T-helper 1 cell (primary cell): ENCODE measurements around the gene RNASE7.

ENCODE experiments used
- DNase-seq, 5 donors: peaks; one replicate each; pipeline ENCODE4 v3.0.0-alpha.2; 2012 to 2020

RNASE7 gene

DNA sequence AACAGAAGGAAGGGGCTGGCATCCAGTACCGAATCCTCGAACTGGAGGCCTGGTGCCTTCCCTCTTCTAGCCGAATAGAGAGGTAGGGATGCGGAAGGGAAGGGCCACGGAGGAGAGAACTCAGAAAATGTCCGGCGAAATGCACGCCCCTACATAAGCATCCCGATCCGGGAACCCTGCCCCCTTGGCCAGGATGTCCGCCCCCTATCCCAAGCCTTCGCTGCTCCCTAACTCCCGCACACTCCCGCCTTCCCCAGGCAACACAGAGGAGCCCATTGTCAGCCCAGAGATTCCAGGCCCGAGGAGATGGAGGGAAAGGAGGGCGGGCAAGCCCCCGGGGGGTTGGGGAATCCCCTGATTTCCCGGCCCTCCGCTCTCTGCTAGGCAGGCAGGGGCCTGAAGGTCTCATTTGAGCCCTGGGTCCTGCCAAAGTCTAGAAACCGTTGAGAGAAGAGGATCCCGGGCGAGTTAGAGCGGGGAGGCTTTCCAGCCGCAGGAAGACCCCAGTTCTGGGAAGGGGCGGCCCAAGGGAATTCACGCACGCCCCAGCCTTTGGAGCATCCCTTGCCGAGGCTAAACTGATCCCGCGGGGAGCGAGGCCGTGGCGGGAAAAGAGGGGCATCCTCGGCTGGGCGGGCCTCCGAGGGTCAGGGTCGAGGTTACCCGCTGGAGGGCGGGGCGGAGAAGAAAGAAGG lies 27.4 kb downstream of the RNASE7 start:
- peak in 1 of 5 donors; percentile 23 for DNase-seq

DNA sequence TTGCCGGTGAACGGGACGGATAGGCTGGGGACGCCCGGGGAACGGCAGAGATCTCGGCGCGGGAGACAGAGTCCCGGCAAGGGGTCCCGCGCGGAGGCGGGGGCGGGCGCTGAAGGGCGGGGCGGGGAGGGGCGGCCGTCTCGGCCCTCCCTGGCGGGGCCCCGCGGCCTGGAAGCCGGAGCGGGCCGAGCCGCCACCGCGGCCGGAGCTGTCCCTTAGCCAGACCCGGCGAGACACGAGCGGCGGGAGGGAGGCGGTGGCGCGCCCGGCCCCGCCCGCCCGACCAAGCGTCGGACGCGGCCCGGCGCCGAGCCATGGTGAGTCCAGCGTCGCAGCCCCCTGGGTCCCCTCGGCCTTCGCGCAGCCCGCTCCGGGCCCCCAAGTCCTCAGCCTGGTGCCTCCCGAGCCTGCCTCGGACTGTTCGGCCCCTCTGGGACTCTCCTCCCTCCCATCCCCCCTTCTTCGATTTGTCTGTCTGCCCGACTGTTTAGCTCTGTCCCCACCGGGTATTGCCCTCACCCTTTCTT lies 28.0 kb downstream of the RNASE7 start, which contains the start of gene ARHGEF40:
Gene ARHGEF40, plus strand, starts transcription at position 222 of the 527 bp plus-strand sequence. Its CDS starts 93 bp downstream, at position 315.
- peak in 1 of 5 donors; percentile 22 for DNase-seq

GRCh38 chr14:21070610-21071224 lies 28.6 kb downstream of the RNASE7 start:
- DNase-seq: no peak

DNA sequence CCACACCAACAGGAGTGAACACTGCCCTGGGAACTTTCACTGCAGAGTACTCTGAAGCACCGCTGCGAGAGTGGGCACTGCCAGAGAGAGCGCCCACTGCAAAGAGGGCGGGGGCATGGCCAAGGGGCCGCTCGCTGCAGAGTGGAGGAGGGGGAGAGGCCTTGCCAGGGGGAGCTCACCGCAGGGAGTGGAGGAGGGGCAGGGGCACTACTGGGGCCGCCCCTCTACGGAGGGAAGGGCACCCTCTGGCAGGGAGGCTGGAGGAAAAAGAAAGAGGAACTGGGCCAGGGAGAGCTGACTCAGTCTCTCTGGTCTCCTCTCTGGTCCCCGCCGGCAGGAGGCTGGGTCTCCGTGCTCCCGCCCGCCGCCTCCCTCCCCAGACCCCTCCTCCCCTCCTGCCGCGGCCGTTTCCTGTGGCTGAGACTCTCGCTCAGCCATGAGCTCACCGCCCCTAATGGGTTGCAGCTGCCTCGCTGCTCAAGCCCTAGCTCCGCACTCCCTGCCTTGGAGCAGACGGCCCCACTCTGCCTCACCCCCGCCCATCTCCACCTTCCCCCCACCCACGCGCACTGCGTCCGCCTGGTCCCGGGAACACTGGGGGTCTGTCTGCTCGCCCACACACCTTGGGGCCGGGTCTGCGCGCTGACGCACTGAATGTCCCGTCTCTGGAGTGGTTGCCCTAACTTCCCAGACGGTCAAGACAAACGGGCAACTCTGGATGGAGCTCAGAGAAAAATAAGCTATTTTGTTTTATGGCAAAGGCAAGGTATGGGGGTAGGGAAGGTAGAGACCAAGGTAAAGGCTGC lies 29.3 kb downstream of the RNASE7 start:
- DNase-seq: peak in 2 of 5 donors; percentile 47

GRCh38 chr14:21072031-21072473 lies 29.9 kb downstream of the RNASE7 start:
- DNase-seq: no peak

- no peak for DNase-seq
Observed at GRCh38 chr14:21072781-21073339, 30.7 kb downstream of the RNASE7 start.

GRCh38 chr14:21073921-21074320 lies 31.8 kb downstream of the RNASE7 start:
- DNase-seq: no peak

DNA sequence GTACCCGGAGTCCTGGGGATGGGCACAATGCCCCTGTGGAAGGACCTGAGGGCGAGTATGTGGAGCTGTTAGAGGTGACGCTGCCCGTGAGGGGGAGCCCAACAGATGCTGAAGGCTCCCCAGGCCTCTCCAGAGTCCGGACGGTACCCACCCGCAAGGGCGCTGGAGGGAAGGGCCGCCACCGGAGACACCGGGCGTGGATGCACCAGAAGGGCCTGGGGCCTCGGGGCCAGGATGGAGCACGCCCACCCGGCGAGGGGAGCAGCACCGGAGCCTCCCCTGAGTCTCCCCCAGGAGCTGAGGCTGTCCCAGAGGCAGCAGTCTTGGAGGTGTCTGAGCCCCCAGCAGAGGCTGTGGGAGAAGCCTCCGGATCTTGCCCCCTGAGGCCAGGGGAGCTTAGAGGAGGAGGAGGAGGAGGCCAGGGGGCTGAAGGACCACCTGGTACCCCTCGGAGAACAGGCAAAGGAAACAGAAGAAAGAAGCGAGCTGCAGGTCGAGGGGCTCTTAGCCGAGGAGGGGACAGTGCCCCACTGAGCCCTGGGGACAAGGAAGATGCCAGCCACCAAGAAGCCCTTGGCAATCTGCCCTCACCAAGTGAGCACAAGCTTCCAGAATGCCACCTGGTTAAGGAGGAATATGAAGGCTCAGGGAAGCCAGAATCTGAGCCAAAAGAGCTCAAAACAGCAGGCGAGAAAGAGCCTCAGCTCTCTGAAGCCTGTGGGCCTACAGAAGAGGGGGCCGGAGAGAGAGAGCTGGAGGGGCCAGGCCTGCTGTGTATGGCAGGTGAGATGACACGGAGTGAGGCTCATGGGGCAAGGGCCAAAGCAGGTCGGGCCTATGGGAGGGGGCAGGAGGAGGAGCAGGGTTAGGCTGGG lies 32.5 kb downstream of the RNASE7 start:
- DNase-seq: no peak

- DNase-seq: no peak
Observed at GRCh38 chr14:21075719-21076437, 33.7 kb downstream of the RNASE7 start.

- DNase-seq: no peak
Observed at GRCh38 chr14:21077672-21078071, 35.5 kb downstream of the RNASE7 start.

DNA sequence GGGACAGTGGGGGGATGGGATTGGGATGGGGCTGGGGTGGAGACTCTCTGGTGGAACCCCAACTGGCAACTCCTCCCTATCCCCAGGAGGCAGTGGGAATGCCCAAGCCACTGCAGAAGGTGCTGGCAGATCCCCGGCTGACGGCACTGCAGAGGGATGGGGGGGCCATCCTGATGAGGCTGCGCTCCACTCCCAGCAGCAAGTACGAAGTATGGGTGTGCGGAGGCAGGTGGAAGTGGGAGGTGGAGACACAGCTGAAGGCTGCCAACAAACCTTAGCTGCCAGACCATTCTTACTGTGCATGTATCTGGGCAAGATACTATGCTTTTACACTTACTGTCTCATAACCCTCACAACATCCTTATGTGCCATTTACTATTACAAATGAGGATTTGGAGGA lies 36.1 kb downstream of the RNASE7 start:
- no peak for DNase-seq

DNA sequence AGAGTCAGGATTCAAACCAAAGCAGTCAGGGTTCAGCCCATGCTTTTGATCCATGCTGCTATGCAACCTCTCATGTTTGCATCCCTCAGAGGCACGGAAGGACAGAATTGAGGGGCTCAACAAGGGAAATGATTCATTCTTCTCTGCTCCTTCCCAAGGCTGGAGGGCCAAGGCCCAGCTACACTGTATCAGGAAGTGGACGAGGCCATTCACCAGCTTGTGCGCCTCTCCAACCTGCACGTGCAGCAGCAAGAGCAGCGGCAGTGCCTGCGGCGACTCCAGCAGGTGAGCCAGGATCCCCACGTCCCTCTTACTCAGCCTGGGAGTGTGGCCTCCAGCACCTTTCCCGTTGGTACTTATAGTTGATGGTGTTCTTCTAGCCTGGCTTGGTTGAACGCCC lies 36.6 kb downstream of the RNASE7 start:
- DNase-seq: no peak

GRCh38 chr14:21081521-21082142 lies 39.5 kb downstream of the RNASE7 start:
- no peak for DNase-seq

- DNase-seq: no peak
Observed at GRCh38 chr14:21083565-21084325, 41.6 kb downstream of the RNASE7 start.

- DNase-seq: no peak
Observed at GRCh38 chr14:21084396-21084795, 42.2 kb downstream of the RNASE7 start.

DNA sequence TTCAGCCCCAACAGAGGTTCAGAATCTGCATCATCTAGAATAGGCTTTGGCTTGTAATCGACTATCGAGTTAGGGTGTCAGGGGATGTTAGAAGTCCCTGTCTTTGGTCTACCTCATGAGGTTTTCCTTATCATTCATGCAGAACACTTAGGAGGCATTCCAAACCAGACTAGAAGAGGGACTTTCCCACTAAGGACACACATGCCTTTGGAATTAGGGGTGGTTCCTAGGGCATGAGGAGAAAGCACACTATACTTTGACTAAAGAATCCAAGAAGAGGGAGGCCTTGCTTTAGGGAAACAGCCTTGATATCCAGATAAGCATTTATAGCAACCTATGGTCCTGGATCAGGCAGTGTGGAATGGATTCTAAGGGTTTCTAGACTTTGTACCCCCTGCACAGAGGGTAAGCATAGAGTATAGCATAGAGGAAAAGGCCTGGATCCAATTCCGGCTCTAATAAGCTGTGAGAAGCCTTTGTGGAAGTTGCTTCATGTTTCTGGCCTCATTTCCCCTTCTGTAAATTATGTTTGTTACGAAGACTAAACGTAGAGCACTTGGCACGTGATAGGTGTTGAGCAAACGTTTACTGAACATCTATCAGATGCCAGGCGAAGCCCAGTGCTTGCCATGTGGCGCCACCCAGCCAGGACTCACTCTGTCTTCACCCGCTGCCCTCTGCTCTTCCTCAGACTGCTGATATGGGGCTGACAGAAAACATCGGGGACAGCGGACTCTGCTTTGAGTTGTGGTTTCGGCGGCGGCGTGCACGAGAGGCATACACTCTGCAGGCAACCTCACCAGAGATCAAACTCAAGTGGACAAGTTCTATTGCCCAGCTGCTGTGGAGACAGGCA lies 43.1 kb downstream of the RNASE7 start:
- no peak for DNase-seq

DNA sequence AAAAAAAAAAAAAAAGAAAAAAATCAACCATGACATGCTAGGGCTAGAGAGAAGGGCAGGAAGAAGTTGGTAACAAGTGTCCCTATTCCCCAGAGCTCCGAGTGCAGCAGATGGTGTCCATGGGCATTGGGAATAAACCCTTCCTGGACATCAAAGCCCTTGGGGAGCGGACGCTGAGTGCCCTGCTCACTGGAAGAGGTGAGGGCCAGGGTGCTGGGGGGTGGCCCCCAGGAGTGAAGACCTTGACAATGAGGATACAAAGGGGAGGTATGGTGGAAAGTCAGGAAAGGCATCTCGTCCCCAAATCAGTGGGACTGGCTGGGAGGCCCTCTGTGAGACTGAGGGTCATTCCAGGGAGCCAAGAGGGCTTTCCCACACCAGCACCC lies 44.7 kb downstream of the RNASE7 start:
- DNase-seq: no peak

DNA sequence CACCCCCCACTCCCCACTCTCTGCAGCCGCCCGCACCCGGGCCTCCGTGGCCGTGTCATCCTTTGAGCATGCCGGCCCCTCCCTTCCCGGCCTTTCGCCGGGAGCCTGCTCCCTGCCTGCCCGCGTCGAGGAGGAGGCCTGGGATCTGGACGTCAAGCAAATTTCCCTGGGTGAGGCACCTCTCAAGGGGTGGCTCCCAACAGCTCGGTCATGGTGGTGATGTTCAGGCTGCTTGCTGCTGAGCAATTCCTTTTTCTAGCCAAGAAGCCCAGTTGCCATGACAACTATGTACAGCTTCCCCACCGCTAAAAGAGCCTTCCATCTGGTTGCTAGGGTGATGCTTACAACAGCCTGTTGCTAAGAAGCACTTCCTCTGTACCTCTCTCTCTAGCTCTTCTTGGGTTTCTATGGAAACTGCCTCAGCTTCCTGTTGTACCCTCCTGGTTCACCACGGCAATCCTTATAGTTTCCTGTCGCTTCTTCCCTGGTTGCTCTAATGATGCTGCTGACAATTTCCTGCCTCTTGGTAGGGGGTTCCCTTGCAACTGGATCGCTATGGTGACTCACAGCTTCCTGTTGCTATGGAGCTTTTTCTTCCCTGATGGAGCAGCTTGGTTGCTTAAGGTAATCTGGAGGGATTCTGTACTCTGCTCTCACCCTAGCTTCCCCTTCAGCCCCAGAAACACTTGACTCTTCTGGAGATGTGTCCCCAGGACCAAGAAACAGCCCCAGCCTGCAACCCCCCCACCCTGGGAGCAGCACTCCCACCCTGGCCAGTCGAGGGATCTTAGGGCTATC lies 45.3 kb downstream of the RNASE7 start:
- DNase-seq: peak; percentile 65 to 86 (median 78)
